ENCODE results near the gene ATF6. TPM values are rescaled to one million over a fixed set of nuclear protein-coding genes. Genes with fewer than 3 reads are reported as not detected.

Gene ATF6
- total RNA-seq, 2 experiments from 2014 or later, result 16.2 to 17.1 TPM

- DNase-seq (no peak), ATAC-seq (ENCODE audit: poor library complexity) (no peak)
- Mint-ChIP-seq H3K27me3 (no peaks in the 10 kb centered on the region), H3K4me3 (no peak overlapping the region), H3K27ac (no peak overlapping the region), H3K4me1 (ENCODE audit: low read depth) (peaks cover 38% of the 10 kb centered on the region), H3K9me3 (no peaks in the 10 kb centered on the region), H3K36me3 (ENCODE audit: low read depth) (peaks cover 83% of the 10 kb centered on the region)
- H3K4me1 ChIP-seq (ENCODE audit: insufficient read depth, low read length), result no peaks in the 10 kb centered on the region
- no peak overlapping the region for H3K27ac ChIP-seq (ENCODE audit: low read depth in 1 of 2, low read length in 2 of 2)
- no peaks in the 10 kb centered on the region for H3K9me3 ChIP-seq (ENCODE audit: control insufficient read depth in 1 of 2, insufficient read depth in 1 of 2, low read length in 2 of 2)
- peaks cover 59% of the 10 kb centered on the region for H3K36me3 ChIP-seq (ENCODE audit: insufficient read depth, low read length)
- POLR2A ChIA-PET, result no interaction called here
- CTCF ChIA-PET, result interaction anchor here (2.0 kb wide), 1 partner anchor 10 kb away, joined by 7 read pairs; no protein-coding TSS in a partner anchor
- no peak overlapping the region for H3K4me3 ChIP-seq (ENCODE audit: low read length)
- TF ChIP-seq CTCF (IDR thresholded peaks at IDR 0.05), result no peak
- intact Hi-C loops (cut with DNase I, micrococcal nuclease), result no loop called here
- H3K27me3 ChIP-seq (ENCODE audit: control insufficient read depth in 1 of 2, insufficient read depth in 2 of 2, low read length in 2 of 2), result no peaks in the 10 kb centered on the region
Observed at GRCh38 chr1:161782886-161783285, 16.8 kb downstream of the ATF6 start.

- no peak overlapping the region for H3K27ac ChIP-seq (ENCODE audit: low read depth in 1 of 2, low read length in 2 of 2)
- no peaks in the 10 kb centered on the region for H3K27me3 Mint-ChIP-seq
- DNase-seq (no peak), ATAC-seq (ENCODE audit: poor library complexity) (no peak)
- no peak overlapping the region for H3K27ac Mint-ChIP-seq
- intact Hi-C loops (cut with DNase I, micrococcal nuclease), result no loop called here
- no peak overlapping the region for H3K4me3 Mint-ChIP-seq
- no peak overlapping the region for H3K4me3 ChIP-seq (ENCODE audit: low read length)
- CTCF ChIA-PET, result interaction anchor here (2.0 kb wide), 1 partner anchor 8 kb away, joined by 7 read pairs; no protein-coding TSS in a partner anchor
- H3K27me3 ChIP-seq (ENCODE audit: control insufficient read depth in 1 of 2, insufficient read depth in 2 of 2, low read length in 2 of 2), result no peaks in the 10 kb centered on the region
- peaks cover 22% of the 10 kb centered on the region for H3K4me1 Mint-ChIP-seq (ENCODE audit: low read depth)
- POLR2A ChIA-PET, result interaction anchor here (1.3 kb wide), 1 partner anchor 18 kb away, joined by 4 read pairs; no protein-coding TSS in a partner anchor
- H3K36me3 ChIP-seq (ENCODE audit: insufficient read depth, low read length), result peaks cover 77% of the 10 kb centered on the region
- no peaks in the 10 kb centered on the region for H3K9me3 ChIP-seq (ENCODE audit: control insufficient read depth in 1 of 2, insufficient read depth in 1 of 2, low read length in 2 of 2)
- no peak for TF ChIP-seq CTCF (IDR thresholded peaks at IDR 0.05)
- no peaks in the 10 kb centered on the region for H3K4me1 ChIP-seq (ENCODE audit: insufficient read depth, low read length)
- peaks cover 78% of the 10 kb centered on the region for H3K36me3 Mint-ChIP-seq (ENCODE audit: low read depth)
- H3K9me3 Mint-ChIP-seq, result no peaks in the 10 kb centered on the region
Observed at GRCh38 chr1:161784968-161785367, 18.8 kb downstream of the ATF6 start.

GRCh38 chr1:161787355-161787754 is 21.2 kb downstream of the ATF6 start:
- no peak overlapping the region for H3K4me3 Mint-ChIP-seq
- no peaks in the 10 kb centered on the region for H3K9me3 Mint-ChIP-seq
- Histone ChIP-seq H3K4me1 (ENCODE audit: insufficient read depth, low read length) (no peaks in the 10 kb centered on the region), H3K4me3 (ENCODE audit: low read length) (no peak overlapping the region), H3K27ac (ENCODE audit: low read depth in 1 of 2, low read length in 2 of 2) (no peak overlapping the region), H3K36me3 (ENCODE audit: insufficient read depth, low read length) (peaks cover 80% of the 10 kb centered on the region), H3K9me3 (ENCODE audit: control insufficient read depth in 1 of 2, insufficient read depth in 1 of 2, low read length in 2 of 2) (no peaks in the 10 kb centered on the region), H3K27me3 (ENCODE audit: control insufficient read depth in 1 of 2, insufficient read depth in 2 of 2, low read length in 2 of 2) (no peaks in the 10 kb centered on the region)
- no peak for TF ChIP-seq CTCF (IDR thresholded peaks at IDR 0.05)
- intact Hi-C loops (cut with DNase I, micrococcal nuclease), result no loop called here
- ChIA-PET POLR2A (no interaction called here), CTCF (no interaction called here)
- DNase-seq (no peak), ATAC-seq (ENCODE audit: poor library complexity) (no peak)
- H3K27ac Mint-ChIP-seq, result peak overlapping the region; percentile 6
- peaks cover 87% of the 10 kb centered on the region for H3K36me3 Mint-ChIP-seq (ENCODE audit: low read depth)
- peaks cover 22% of the 10 kb centered on the region for H3K4me1 Mint-ChIP-seq (ENCODE audit: low read depth)
- no peaks in the 10 kb centered on the region for H3K27me3 Mint-ChIP-seq
